OCI-LY7 (cell line): ENCODE data around the gene POU6F2. TPM values are rescaled to one million over a fixed set of nuclear protein-coding genes. Genes with fewer than 3 reads are reported as not detected.
"Not testable (repeated sequence)": the region's sequence is repeated elsewhere in the genome, so short reads cannot be mapped to it uniquely, and the experiment has no call there.

Experiments used
- BruUV-seq: library from RNA; stranded (reverse); fragments of 400-500 nt; replicated peaks from 2 replicates; lab custom pipeline; 2021; lab: Mats Ljungman, UMichigan
- CTCF ChIA-PET: fragments of 300-600 bp; sonication (Branson Sonifier 250); formaldehyde crosslinking; loops from one replicate; lab custom pipeline; 2022; ENCODE audit warnings: antibody characterized with exemption; ENCODE audit not compliant: unreplicated experiment; lab: Charles Lee
- POLR2A ChIA-PET: fragments of 300-600 bp; sonication (Branson Sonifier 250); formaldehyde crosslinking; loops from one replicate; lab custom pipeline; 2022; ENCODE audit warnings: antibody characterized with exemption; lab: Charles Lee
- DNase-seq: peaks from one replicate; pipeline ENCODE4 v3.0.0-alpha.2; 2015; ENCODE audit warnings: low spot score
- H2AFZ ChIP-seq: fragments of 200-600 bp; sonication (generic), shearing (Covaris generic); 2 replicates; pipeline ENCODE4 v1.6.1; 2014; ENCODE audit warnings: mild to moderate bottlenecking, antibody characterized with exemption, low read length, moderate library complexity
- H3K27ac ChIP-seq: fragments of 200-600 bp; sonication (generic); 2 replicates; pipeline ENCODE4 v1.5.1; 2014; ENCODE audit warnings: mixed run types, low read depth, mild to moderate bottlenecking, moderate library complexity, low read length, inconsistent platforms; ENCODE audit not compliant: poor library complexity, severe bottlenecking
- H3K36me3 ChIP-seq: fragments of 200-600 bp; sonication (generic); 2 replicates; pipeline ENCODE4 v1.6.1; 2014; ENCODE audit warnings: mild to moderate bottlenecking, antibody characterized with exemption, low read length, moderate library complexity, mixed read lengths; ENCODE audit not compliant: insufficient read depth
- H3K4me1 ChIP-seq: fragments of 200-600 bp; sonication (generic); 2 replicates; pipeline ENCODE4 v1.5.1; 2014; ENCODE audit warnings: mild to moderate bottlenecking, low read length; ENCODE audit not compliant: insufficient read depth, poor library complexity, severe bottlenecking
- H3K4me2 ChIP-seq: fragments of 200-600 bp; sonication (generic); 2 replicates; pipeline ENCODE4 v1.6.1; 2014; ENCODE audit warnings: mild to moderate bottlenecking, low read length
- H3K4me3 ChIP-seq: fragments of 200-600 bp; sonication (generic); 2 replicates; pipeline ENCODE4 v1.5.1; 2014; ENCODE audit warnings: mild to moderate bottlenecking, low read depth, low read length; ENCODE audit not compliant: poor library complexity, severe bottlenecking
- H3K79me2 ChIP-seq: fragments of 200-600 bp; sonication (generic); 2 replicates; pipeline ENCODE4 v1.6.1; 2016; ENCODE audit warnings: low read depth, mild to moderate bottlenecking, low read length, moderate library complexity, mixed read lengths; ENCODE audit not compliant: insufficient read depth
- H3K9me2 ChIP-seq: fragments of 200-600 bp; sonication (generic); 2 replicates; pipeline ENCODE4 v1.6.1; 2016; ENCODE audit warnings: mild to moderate bottlenecking, low read length, mixed read lengths; ENCODE audit not compliant: insufficient read depth
- H3K9me3 ChIP-seq: fragments of 200-600 bp; sonication (generic); 2 replicates; pipeline ENCODE4 v1.6.1; 2014; ENCODE audit warnings: mild to moderate bottlenecking, mixed run types, low read length, mixed read lengths
- H4K20me1 ChIP-seq: fragments of 200-600 bp; sonication (generic); 2 replicates; pipeline ENCODE4 v1.6.1; 2014; ENCODE audit warnings: mild to moderate bottlenecking, antibody characterized with exemption, low read length, moderate library complexity, mixed read lengths; ENCODE audit not compliant: insufficient read depth
- EZH2phosphoT487 ChIP-seq: fragments of 200-600 bp; sonication (generic); IDR thresholded peaks from 2 replicates; pipeline ENCODE4 v1.6.1; 2018; ENCODE audit warnings: low read depth, borderline replicate concordance, mild to moderate bottlenecking, mixed run types, antibody characterized with exemption, low read length, moderate library complexity, mixed read lengths
- intact Hi-C: fragments of 100-400 bp; cut with micrococcal nuclease; formaldehyde crosslinking; loops from one replicate; pipeline ENCODE4 v1.10.0; 2022; ENCODE audit not compliant: unreplicated experiment
- total RNA-seq, 2 experiments: library from RNA; depleted of rRNA in 1 of 2; stranded (reverse); fragments of >200 nt in 1 of 2; shearing (Covaris generic) in 1 of 2; gene quantifications; 2 replicates each; pipeline ENCODE4 v1.2.3, GENCODE V29; 2014 to 2022
- TF ChIP-seq, protein P1 (sequence below): fragments of 200-600 bp; sonication (generic); conservative IDR thresholded peaks from 2 replicates; pipeline ENCODE4 v1.5.1; 2014; ENCODE audit warnings: mild to moderate bottlenecking, antibody characterized with exemption, low read length, moderate library complexity, mixed read lengths

The POU6F2 gene
- total RNA-seq, 2 experiments from 2014 or later = 0.40 TPM; not detected in 1

- Histone ChIP-seq H4K20me1 (no peaks in the 10 kb centered on the region), H3K27ac (no peak overlapping the region), H3K36me3 (no peaks in the 10 kb centered on the region), H3K9me3 (no peaks in the 10 kb centered on the region), H3K9me2 (no peaks in the 10 kb centered on the region), H3K79me2 (no peaks in the 10 kb centered on the region), H3K4me1 (no peaks in the 10 kb centered on the region), H3K4me2 (no peak overlapping the region), H3K4me3 (no peak overlapping the region), H2AFZ (no peak overlapping the region)
- CTCF ChIA-PET = no interaction called here
- intact Hi-C loops = no loop called here
- BruUV-seq = no TSS peak
- TF ChIP-seq, protein P1, sequence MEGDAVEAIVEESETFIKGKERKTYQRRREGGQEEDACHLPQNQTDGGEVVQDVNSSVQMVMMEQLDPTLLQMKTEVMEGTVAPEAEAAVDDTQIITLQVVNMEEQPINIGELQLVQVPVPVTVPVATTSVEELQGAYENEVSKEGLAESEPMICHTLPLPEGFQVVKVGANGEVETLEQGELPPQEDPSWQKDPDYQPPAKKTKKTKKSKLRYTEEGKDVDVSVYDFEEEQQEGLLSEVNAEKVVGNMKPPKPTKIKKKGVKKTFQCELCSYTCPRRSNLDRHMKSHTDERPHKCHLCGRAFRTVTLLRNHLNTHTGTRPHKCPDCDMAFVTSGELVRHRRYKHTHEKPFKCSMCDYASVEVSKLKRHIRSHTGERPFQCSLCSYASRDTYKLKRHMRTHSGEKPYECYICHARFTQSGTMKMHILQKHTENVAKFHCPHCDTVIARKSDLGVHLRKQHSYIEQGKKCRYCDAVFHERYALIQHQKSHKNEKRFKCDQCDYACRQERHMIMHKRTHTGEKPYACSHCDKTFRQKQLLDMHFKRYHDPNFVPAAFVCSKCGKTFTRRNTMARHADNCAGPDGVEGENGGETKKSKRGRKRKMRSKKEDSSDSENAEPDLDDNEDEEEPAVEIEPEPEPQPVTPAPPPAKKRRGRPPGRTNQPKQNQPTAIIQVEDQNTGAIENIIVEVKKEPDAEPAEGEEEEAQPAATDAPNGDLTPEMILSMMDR = no peak
- POLR2A ChIA-PET = no interaction called here
- DNase-seq = no peak
Observed at GRCh38 chr7:38942431-38943051, 35.2 kb upstream of the POU6F2 start.

DNA sequence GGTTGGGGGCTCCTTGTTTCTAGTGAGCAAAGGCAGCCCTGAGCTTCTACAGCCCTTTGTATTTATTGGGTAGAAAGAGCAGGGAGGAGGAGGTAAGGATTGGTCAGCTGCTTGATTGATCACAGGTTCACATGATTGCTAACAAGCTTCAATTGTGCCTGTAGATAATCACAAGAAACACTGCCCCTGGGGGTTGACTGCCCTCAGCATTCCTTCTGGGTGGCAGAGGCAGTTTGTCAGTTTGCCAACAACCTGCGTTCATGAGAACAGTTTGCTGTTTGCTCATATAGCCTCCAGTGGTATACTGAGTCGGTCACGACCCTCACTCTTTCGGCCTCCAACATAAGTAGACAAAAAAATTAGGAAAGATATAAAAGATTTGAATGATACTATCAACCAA lies 30.2 kb upstream of the POU6F2 start:
- DNase-seq, H3K36me3 ChIP-seq, H3K9me3 ChIP-seq, H3K27ac ChIP-seq, H2AFZ ChIP-seq, POLR2A ChIA-PET, H3K4me2 ChIP-seq, H3K4me1 ChIP-seq, intact Hi-C loops, H3K9me2 ChIP-seq, CTCF ChIA-PET, H4K20me1 ChIP-seq, BruUV-seq, H3K79me2 ChIP-seq, H3K4me3 ChIP-seq: not testable (repeated sequence)

DNA sequence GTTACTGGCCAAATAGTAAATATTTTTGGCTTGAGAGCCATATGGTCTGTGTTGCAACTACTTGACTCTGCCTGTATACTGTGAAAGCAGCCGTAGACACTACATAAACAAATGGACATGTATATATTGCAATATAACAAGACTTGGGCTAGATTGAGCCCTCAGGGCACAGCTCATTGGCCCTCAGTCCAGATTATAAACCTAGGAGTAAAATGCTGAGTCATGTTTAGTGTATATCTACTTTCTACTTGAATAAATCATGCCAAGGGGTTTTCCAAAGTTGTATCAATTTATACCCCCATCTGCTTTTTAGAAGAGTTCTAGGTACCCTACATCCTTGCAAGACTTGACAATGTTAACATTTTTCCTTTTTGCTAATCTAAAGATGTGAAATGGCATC lies 27.4 kb upstream of the POU6F2 start:
- BruUV-seq = no TSS peak
- H3K36me3 ChIP-seq = no peaks in the 10 kb centered on the region
- H3K27ac ChIP-seq = no peak overlapping the region
- intact Hi-C loops = no loop called here
- no peak for DNase-seq
- no peaks in the 10 kb centered on the region for H3K79me2 ChIP-seq
- TF ChIP-seq EZH2phosphoT487 = no peak
- TF ChIP-seq, protein P1 = no peak
- ChIA-PET POLR2A (no interaction called here), CTCF (no interaction called here)
- no peak overlapping the region for H2AFZ ChIP-seq
- H3K9me3 ChIP-seq = no peaks in the 10 kb centered on the region
- no peaks in the 10 kb centered on the region; the same call in 1 of the 2 replicates for H3K9me2 ChIP-seq
- H4K20me1 ChIP-seq = no peaks in the 10 kb centered on the region; the same call in 1 of the 2 replicates
- no peaks in the 10 kb centered on the region for H3K4me1 ChIP-seq
- no peak overlapping the region for H3K4me2 ChIP-seq
- no peak overlapping the region for H3K4me3 ChIP-seq
